H1 (cell line): ENCODE results near the gene BRME1. TPM values are rescaled to one million over a fixed set of nuclear protein-coding genes. Genes with fewer than 3 reads are reported as not detected.
A peak's percentile ranks its signal among the peaks of the same experiment; 100 is the strongest.

ENCODE experiments used
- BCL11A ChIP-seq, 2 experiments: IDR thresholded peaks; one replicate each; pipeline ENCODE4 v1.6.1; 2011; ENCODE audit warnings: low read depth in 2 of 2, low read length in 2 of 2, mild to moderate bottlenecking in 2 of 2
- BRCA1 ChIP-seq: IDR thresholded peaks from 2 replicates; pipeline ENCODE4 v1.6.1; 2012; ENCODE audit warnings: low read depth, low read length, improper control_type of control experiment
- CHD2 ChIP-seq: IDR thresholded peaks from 2 replicates; pipeline ENCODE4 v1.6.1; 2012; ENCODE audit warnings: low read length, improper control_type of control experiment
- GABPA ChIP-seq: IDR thresholded peaks from 2 replicates; pipeline ENCODE4 v1.6.1; 2011; ENCODE audit warnings: mild to moderate bottlenecking, low read length, moderate library complexity, borderline replicate concordance; ENCODE audit not compliant: insufficient read depth
- GTF2F1 ChIP-seq: IDR thresholded peaks from 2 replicates; pipeline ENCODE4 v1.6.1; 2012; ENCODE audit warnings: low read depth, low read length, improper control_type of control experiment, borderline replicate concordance
- HDAC2 ChIP-seq, 2 experiments: fragments of 300-600 bp in 1 of 2; sonication (generic) in 1 of 2; IDR thresholded peaks; 2 replicates each; pipeline ENCODE4 v1.6.1; 2011 to 2012; ENCODE audit warnings: low read depth in 2 of 2, low read length in 2 of 2, mild to moderate bottlenecking in 2 of 2, moderate library complexity in 2 of 2, borderline replicate concordance in 1 of 2, inconsistent platforms in 1 of 2
- KDM4A ChIP-seq: IDR thresholded peaks from one replicate; pipeline ENCODE4 v1.7.1; 2012; ENCODE audit warnings: low read depth, mild to moderate bottlenecking, moderate library complexity, low read length, inconsistent platforms; ENCODE audit not compliant: severe bottlenecking
- KDM5A ChIP-seq: fragments of 200-600 bp; IDR thresholded peaks from 2 replicates; pipeline ENCODE4 v1.7.1; 2012; ENCODE audit warnings: mild to moderate bottlenecking, low read length, inconsistent platforms, mixed read lengths
- MAFK ChIP-seq: IDR thresholded peaks from 2 replicates; pipeline ENCODE4 v1.6.1; 2012; ENCODE audit warnings: low read depth, mild to moderate bottlenecking, improper control_type of control experiment, low read length
- NANOG ChIP-seq: IDR thresholded peaks from 2 replicates; pipeline ENCODE4 v1.6.1; 2011; ENCODE audit warnings: low read length, low read depth, mild to moderate bottlenecking, inconsistent platforms; ENCODE audit not compliant: insufficient read depth, poor library complexity, severe bottlenecking
- NRF1 ChIP-seq: IDR thresholded peaks from 2 replicates; pipeline ENCODE4 v1.6.1; 2011; ENCODE audit warnings: mild to moderate bottlenecking, low read depth, low read length, improper control_type of control experiment
- POLR2AphosphoS5 ChIP-seq: IDR thresholded peaks from 2 replicates; pipeline ENCODE4 v1.6.1; 2011; ENCODE audit warnings: low read depth, low read length
- RFX5 ChIP-seq: IDR thresholded peaks from 2 replicates; pipeline ENCODE4 v1.6.1; 2011; ENCODE audit warnings: low read depth, low read length, improper control_type of control experiment, borderline replicate concordance
- SIRT6 ChIP-seq: IDR thresholded peaks from one replicate; pipeline ENCODE4 v1.7.1; 2012; ENCODE audit warnings: low read length, inconsistent platforms
- SP4 ChIP-seq: IDR thresholded peaks from 2 replicates; pipeline ENCODE4 v1.6.1; 2012; ENCODE audit warnings: low read length, inconsistent platforms
- SUZ12 ChIP-seq: fragments of 200-600 bp; sonication (generic); IDR thresholded peaks from 2 replicates; pipeline ENCODE4 v1.6.1; 2012; ENCODE audit warnings: mild to moderate bottlenecking, inconsistent platforms, low read length, moderate library complexity, mixed read lengths
- TEAD4 ChIP-seq: IDR thresholded peaks from 2 replicates; pipeline ENCODE4 v1.6.1; 2012; ENCODE audit warnings: low read depth, low read length, inconsistent platforms, mixed read lengths
- ZNF274 ChIP-seq: IDR thresholded peaks from 2 replicates; pipeline ENCODE4 v1.7.0; 2012; ENCODE audit warnings: low read length, borderline replicate concordance; ENCODE audit errors: extremely low read depth
- polyA plus RNA-seq, 7 experiments: library from polyadenylated mRNA; depleted of rRNA in 3 of 7; stranded (reverse) in 5 of 7; unstranded in 2 of 7; fragments of >200 nt in 5 of 7; fragments of 200-250 nt in 2 of 7; gene quantifications; 1 replicate in 5 of 7; 2 replicates in 1 of 7; 4 replicates in 1 of 7; pipeline versions ENCODE4 v1.2.1 to v1.2.3, GENCODE V29; 2011 to 2013; ENCODE audit warnings: missing spikeins in 2 of 7, mixed read lengths in 2 of 7
- total RNA-seq: library from RNA; stranded (reverse); fragmentation: NEBNext Ultra II Directional; extraction: Animal tissue kit (Norgen Biotek cat#: 25700); gene quantifications from 2 replicates; pipeline ENCODE4 v1.2.1, GENCODE V29; 2021
- TF ChIP-seq, protein P1 (sequence below): IDR thresholded peaks from 2 replicates; pipeline ENCODE4 v1.6.1; 2012; ENCODE audit warnings: inconsistent platforms
- TF ChIP-seq, protein P2 (sequence below): IDR thresholded peaks from 2 replicates; pipeline ENCODE4 v1.6.1; 2012; ENCODE audit warnings: inconsistent platforms
- TF ChIP-seq, protein P3 (sequence below): IDR thresholded peaks from 2 replicates; pipeline ENCODE4 v1.6.1; 2011; ENCODE audit warnings: low read length, improper control_type of control experiment

The BRME1 gene
- total and polyA plus RNA-seq, 2 of the 8 experiments (the other 6 are each of a cell fraction or from before 2014, with no cell fraction given) = 4.6 to 4.7 TPM

DNA sequence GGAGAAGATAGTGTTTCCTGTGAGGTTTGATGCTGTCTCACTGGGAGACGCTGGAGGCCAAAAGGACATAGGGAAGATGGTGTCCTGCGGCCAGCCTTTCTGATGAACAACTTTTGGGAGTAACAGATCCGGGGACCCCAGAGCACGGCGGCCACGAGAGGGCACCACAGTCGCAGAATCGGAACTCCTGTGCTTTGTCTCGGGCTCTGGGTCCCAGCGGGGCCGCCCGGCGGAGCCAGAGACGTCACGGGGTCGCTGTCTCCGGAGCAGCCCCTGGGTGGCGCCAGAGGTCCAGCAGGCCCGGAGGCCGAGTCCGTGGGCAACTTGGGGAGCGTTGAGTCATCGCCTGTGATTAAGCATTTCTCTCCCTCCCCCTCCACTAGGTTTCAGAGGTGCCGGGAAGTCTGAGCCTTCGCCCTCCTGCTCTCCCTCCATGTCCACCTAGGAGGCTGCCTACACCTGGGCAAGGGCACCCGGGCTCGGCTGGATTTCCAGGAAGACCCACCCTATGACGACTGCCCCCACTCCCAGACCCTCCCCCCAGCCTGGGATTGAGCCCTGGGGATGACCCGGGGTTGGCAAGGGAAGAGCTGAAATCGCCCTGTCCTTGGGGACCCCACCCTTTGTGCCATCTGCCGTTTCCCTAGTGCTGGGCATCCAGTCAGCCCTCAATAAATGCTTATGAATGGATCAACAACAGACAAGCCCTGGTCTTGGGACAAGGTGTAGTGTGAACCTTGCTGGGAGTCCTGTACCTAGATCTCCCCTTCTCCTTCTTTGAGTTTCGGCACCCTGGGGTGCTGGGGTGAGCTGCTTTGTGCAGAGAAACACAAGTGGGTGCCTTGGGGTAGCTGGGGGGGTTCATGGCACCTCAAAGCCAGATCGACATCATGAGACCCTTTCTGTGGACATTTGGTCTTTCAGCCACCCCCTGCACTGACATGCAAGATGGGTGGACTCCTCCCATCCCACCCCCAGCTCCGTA, 25.6 kb downstream of the BRME1 start (continued):
- TF ChIP-seq, protein P1, sequence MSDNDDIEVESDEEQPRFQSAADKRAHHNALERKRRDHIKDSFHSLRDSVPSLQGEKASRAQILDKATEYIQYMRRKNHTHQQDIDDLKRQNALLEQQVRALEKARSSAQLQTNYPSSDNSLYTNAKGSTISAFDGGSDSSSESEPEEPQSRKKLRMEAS = peak; percentile 19; the same call in 1 of the 2 replicates
- TF ChIP-seq SP4 (no peak; the same call in 1 of the 2 replicates), CHD2 (peak; percentile 51; the same call in 1 of the 2 replicates), TEAD4 (no peak), ZNF274 (no peak), SUZ12 (no peak), SIRT6 (no peak), BCL11A (IDR thresholded peaks at IDR 0.05; ENCODE audit: low read depth in 2 of 2, low read length in 2 of 2) (no peak), RFX5 (no peak), KDM5A (no peak), BRCA1 (0 out of 2 replicates have a peak, but pooled peaks have one; percentile 22), NANOG (no peak), GTF2F1 (0 out of 2 replicates have a peak, but pooled peaks have one; percentile 55), HDAC2 (IDR thresholded peaks at IDR 0.05; ENCODE audit: borderline replicate concordance in 1 of 2, low read depth in 2 of 2, low read length in 2 of 2) (peak in 1 of 2 experiments; percentile 73; a peak in 1 of 4 replicates), POLR2AphosphoS5 (0 out of 2 replicates have a peak, but pooled peaks have one; percentile 41), MAFK (peak; percentile 81; the same call in 1 of the 2 replicates), GABPA (peak; percentile 80), NRF1 (no peak), KDM4A (peak; percentile 23)
- TF ChIP-seq, protein P2, sequence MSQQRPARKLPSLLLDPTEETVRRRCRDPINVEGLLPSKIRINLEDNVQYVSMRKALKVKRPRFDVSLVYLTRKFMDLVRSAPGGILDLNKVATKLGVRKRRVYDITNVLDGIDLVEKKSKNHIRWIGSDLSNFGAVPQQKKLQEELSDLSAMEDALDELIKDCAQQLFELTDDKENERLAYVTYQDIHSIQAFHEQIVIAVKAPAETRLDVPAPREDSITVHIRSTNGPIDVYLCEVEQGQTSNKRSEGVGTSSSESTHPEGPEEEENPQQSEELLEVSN = no peak
- TF ChIP-seq, protein P3, sequence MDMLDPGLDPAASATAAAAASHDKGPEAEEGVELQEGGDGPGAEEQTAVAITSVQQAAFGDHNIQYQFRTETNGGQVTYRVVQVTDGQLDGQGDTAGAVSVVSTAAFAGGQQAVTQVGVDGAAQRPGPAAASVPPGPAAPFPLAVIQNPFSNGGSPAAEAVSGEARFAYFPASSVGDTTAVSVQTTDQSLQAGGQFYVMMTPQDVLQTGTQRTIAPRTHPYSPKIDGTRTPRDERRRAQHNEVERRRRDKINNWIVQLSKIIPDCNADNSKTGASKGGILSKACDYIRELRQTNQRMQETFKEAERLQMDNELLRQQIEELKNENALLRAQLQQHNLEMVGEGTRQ = no peak
